Neural progenitor cell (in vitro differentiated cells): ENCODE measurements around the gene MYO5A.

Experiments used
- EZH2phosphoT487 ChIP-seq: fragments of 200-600 bp; sonication (generic); IDR thresholded peaks from 2 replicates; pipeline ENCODE4 v1.6.1; 2017; ENCODE audit warnings: antibody characterized with exemption
- TF ChIP-seq, protein P1 (sequence below): fragments of 200-600 bp; sonication (generic); IDR thresholded peaks from 2 replicates; pipeline ENCODE4 v1.5.1; 2017; ENCODE audit warnings: antibody characterized with exemption, mild to moderate bottlenecking

DNA sequence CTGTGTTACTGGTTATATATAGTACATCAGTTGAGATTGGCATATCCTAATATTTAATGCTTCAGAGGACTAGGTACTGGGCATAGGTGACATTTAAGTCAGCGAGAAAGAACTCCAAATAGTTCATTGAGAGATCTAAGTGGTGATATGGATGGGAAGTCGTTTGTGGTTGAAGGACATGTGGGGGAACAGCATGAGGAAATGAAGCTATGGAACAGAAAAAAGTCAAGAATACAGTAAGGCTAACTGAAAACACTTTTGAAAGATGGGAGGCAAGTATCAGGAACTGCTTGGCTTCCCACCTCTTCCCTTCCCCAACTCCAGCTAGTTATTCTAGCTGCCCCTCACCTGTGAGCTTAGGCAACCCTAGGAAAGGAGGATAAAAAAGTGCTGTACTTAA lies 3.7 kb upstream of the MYO5A start:
- TF ChIP-seq, protein P1, sequence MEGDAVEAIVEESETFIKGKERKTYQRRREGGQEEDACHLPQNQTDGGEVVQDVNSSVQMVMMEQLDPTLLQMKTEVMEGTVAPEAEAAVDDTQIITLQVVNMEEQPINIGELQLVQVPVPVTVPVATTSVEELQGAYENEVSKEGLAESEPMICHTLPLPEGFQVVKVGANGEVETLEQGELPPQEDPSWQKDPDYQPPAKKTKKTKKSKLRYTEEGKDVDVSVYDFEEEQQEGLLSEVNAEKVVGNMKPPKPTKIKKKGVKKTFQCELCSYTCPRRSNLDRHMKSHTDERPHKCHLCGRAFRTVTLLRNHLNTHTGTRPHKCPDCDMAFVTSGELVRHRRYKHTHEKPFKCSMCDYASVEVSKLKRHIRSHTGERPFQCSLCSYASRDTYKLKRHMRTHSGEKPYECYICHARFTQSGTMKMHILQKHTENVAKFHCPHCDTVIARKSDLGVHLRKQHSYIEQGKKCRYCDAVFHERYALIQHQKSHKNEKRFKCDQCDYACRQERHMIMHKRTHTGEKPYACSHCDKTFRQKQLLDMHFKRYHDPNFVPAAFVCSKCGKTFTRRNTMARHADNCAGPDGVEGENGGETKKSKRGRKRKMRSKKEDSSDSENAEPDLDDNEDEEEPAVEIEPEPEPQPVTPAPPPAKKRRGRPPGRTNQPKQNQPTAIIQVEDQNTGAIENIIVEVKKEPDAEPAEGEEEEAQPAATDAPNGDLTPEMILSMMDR = no peak
- TF ChIP-seq EZH2phosphoT487 = no peak
